Activated CD4-positive, alpha-beta T cell treated with anti-CD3 and anti-CD28 coated beads, Interleukin-2, amount 10 ng/mL, durations not matched to agents 24 days and 14 days (primary cell): ENCODE data around the gene CACTIN. TPM values are rescaled to one million over a fixed set of nuclear protein-coding genes. Genes with fewer than 3 reads are reported as not detected.
A peak's percentile ranks its signal among the peaks of the same experiment; 100 is the strongest.
"Not testable (repeated sequence)": the region's sequence is repeated elsewhere in the genome, so short reads cannot be mapped to it uniquely, and the experiment has no call there.

Experiments
- DNase-seq: peaks from one replicate; pipeline ENCODE4 v3.0.0; 2022
- H3K27ac Mint-ChIP-seq: one replicate; pipeline ENCODE4 v1.8.0; 2022; ENCODE audit warnings: mild to moderate bottlenecking, mixed read lengths
- H3K27me3 Mint-ChIP-seq: one replicate; pipeline ENCODE4 v1.8.0; 2022; ENCODE audit warnings: mixed read lengths
- H3K36me3 Mint-ChIP-seq: one replicate; pipeline ENCODE4 v1.8.0; 2022; ENCODE audit warnings: low read depth, mild to moderate bottlenecking, mixed read lengths
- H3K4me1 Mint-ChIP-seq: one replicate; pipeline ENCODE4 v1.8.0; 2021; ENCODE audit warnings: mixed read lengths
- H3K4me3 Mint-ChIP-seq: one replicate; pipeline ENCODE4 v1.8.0; 2022; ENCODE audit warnings: mild to moderate bottlenecking, moderate library complexity, mixed read lengths
- H3K9me3 Mint-ChIP-seq: one replicate; pipeline ENCODE4 v1.8.0; 2021; ENCODE audit warnings: mixed read lengths
- intact Hi-C: fragments of 100-400 bp; cut with micrococcal nuclease; formaldehyde crosslinking; loops from one replicate; pipeline ENCODE4 v1.15.1; 2023
- total RNA-seq: library from RNA; stranded (reverse); gene quantifications from 2 replicates; pipeline ENCODE4 v1.2.3, GENCODE V29; 2022

Gene CACTIN
- total RNA-seq, 1 donor from 2014 or later = 39.6 TPM

- intact Hi-C loops = no loop called here
- H3K36me3 Mint-ChIP-seq = no peaks in the 10 kb centered on the region
- H3K4me1 Mint-ChIP-seq = no peaks in the 10 kb centered on the region
- H3K27ac Mint-ChIP-seq = no peak overlapping the region
- H3K4me3 Mint-ChIP-seq = no peak overlapping the region
- DNase-seq = no peak
- H3K9me3 Mint-ChIP-seq = no peaks in the 10 kb centered on the region
- H3K27me3 Mint-ChIP-seq = no peaks in the 10 kb centered on the region
Observed at GRCh38 chr19:3593156-3593555, 33.4 kb downstream of the CACTIN start.

DNA sequence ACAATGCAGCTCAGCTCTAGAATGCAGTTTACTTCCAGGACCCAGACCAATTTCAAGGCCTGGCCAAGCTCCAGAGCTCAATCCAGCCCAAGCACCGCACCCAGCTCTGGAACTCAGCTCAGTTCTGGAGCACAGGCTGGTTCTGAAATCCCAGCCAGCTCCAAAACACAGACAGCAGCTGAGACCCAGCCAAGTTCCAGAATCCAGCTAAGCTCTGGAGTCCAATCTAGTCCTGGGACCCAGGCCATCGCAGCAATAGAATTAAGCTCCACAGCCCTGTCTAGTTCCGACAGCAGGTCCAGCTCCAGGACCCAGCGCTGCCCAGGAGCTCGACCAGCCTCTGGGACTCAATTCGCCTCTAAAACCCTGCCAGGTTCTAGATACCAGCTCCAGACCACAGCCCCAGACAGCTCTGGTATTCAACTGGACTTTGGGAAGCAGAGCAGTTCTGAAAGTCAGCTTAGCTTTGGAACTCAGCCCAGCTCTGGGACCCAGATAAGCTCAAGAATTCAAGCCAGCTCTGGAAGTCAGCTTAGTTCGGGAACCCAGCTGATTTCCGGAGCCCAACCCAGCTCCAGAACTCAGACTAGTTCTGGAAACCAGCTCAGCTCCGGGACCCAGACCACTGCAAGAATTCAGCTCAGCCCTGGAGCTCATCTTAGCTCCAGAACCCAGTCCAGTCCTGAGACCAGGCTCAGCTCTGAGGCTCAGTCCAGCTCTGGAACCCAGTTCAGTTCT lies 34.5 kb downstream of the CACTIN start:
- intact Hi-C loops = no loop called here
- no peaks in the 10 kb centered on the region for H3K9me3 Mint-ChIP-seq
- H3K4me3 Mint-ChIP-seq = no peak overlapping the region
- no peaks in the 10 kb centered on the region for H3K27me3 Mint-ChIP-seq
- no peak for DNase-seq
- no peaks in the 10 kb centered on the region for H3K36me3 Mint-ChIP-seq
- no peak overlapping the region for H3K27ac Mint-ChIP-seq
- H3K4me1 Mint-ChIP-seq = no peaks in the 10 kb centered on the region

GRCh38 chr19:3590991-3591659 lies 35.5 kb downstream of the CACTIN start:
- no peaks in the 10 kb centered on the region for H3K9me3 Mint-ChIP-seq
- no peaks in the 10 kb centered on the region for H3K4me1 Mint-ChIP-seq
- H3K4me3 Mint-ChIP-seq = no peak overlapping the region
- no peak overlapping the region for H3K27ac Mint-ChIP-seq
- DNase-seq = no peak
- intact Hi-C loops = no loop called here
- no peaks in the 10 kb centered on the region for H3K27me3 Mint-ChIP-seq
- no peaks in the 10 kb centered on the region for H3K36me3 Mint-ChIP-seq

DNA sequence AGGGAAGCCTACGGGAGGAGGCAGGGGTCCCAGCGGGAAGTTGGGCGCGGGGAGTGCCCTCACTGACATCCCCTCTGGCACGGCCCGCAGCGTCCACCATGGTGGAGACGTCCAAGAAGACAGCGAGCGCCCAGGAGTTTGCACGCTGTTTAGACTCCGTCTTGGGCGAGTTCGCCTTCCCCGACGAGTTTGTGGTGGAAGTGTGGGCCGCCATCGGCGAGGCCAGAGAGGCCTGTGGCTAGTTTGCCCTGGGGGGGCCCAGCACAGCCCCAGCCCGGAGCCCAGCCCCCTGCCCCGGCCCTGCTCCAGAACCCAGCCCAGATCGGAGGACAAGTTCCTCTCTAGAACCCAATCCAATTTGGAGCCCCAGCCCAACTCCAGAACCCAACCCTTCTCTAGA lies 36.6 kb downstream of the CACTIN start:
- H3K9me3 Mint-ChIP-seq = no peaks in the 10 kb centered on the region
- no peak overlapping the region for H3K4me3 Mint-ChIP-seq
- no peaks in the 10 kb centered on the region for H3K36me3 Mint-ChIP-seq
- no peaks in the 10 kb centered on the region for H3K4me1 Mint-ChIP-seq
- intact Hi-C loops = no loop called here
- no peak for DNase-seq
- no peaks in the 10 kb centered on the region for H3K27me3 Mint-ChIP-seq
- H3K27ac Mint-ChIP-seq = no peak overlapping the region

DNA sequence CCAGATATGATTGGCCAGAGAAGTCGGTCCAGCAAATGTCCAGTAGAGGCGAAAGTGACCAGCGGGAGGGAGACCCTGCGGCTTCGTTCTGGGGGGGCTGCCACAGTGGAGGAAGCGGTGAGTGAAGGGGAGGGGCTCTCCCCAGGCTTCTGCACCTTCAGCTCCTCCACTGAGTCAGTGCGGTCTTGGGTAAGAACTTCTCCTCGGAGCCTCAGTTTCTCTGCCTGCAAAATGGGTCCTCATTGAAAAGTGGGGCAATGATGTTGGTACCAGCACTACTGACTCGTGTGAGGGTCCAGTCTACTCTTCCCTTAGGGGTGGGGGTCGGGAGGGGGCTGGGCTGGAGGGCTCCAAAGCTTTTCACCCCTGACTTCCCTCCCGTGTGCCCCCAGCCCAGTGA lies 37.2 kb downstream of the CACTIN start:
- no peaks in the 10 kb centered on the region for H3K4me1 Mint-ChIP-seq
- H3K27ac Mint-ChIP-seq = no peak overlapping the region
- intact Hi-C loops = no loop called here
- H3K4me3 Mint-ChIP-seq = no peak overlapping the region
- no peak for DNase-seq
- no peaks in the 10 kb centered on the region for H3K27me3 Mint-ChIP-seq
- no peaks in the 10 kb centered on the region for H3K36me3 Mint-ChIP-seq
- no peaks in the 10 kb centered on the region for H3K9me3 Mint-ChIP-seq

DNA sequence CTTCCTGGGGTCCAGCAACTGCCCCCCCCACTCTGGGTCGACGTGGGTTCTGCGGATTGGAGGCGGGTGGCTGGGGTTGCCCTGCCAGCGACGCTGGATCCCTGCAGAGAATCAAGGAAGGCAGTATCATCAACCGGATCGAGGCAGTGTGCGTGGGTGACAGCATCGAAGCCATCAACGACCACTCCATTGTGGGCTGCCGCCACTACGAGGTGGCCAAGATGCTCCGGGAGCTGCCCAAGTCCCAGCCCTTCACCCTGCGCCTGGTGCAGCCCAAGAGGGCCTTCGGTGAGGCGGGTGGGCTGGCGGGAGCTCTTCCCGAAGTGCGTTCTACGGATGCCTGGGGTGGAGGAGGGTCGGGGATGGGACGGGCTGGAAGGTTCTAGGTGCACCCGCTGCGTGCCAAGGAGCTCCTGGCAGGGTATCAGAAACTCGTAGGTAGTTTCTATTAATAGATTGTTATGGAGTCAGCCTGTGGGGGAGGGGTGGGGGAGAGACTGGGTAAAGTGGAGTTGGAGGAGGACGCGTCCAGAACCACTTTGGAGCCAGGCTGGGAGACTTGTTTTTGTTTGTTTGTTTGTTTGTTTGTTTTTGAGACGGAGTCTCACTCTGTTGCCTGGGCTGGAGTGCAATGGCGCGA lies 39.8 kb downstream of the CACTIN start:
- Mint-ChIP-seq H3K36me3 (no peaks in the 10 kb centered on the region), H3K4me3 (no peak overlapping the region), H3K4me1 (no peaks in the 10 kb centered on the region), H3K9me3 (no peaks in the 10 kb centered on the region), H3K27ac (no peak overlapping the region), H3K27me3 (peaks cover 2% of the 10 kb centered on the region)
- intact Hi-C loops = no loop called here
- DNase-seq = no peak

DNA sequence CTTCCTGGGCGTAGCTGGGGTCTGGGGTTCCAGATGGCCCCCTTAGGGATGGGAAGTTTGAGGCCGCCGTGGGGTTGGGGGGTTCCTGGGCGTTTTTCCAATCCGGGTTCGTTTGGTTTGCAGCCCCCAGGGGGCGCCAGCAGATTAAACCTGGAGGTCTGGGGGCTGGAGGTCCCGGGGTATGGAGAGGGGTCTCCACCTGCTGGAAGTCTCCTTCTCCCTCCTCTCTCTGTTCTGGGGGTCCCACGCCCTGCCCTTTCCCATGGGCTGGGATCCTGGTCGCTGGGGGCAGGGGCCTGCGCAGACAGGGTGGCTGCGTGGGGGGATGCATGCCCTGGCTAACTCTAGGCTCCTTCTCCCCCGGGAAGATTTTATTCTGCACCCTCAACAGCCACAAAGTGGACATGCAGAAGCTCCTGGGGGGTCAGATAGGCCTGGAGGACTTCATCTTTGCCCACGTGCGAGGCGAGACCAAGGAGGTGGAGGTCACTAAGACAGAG lies 40.4 kb downstream of the CACTIN start:
- Mint-ChIP-seq H3K9me3 (no peaks in the 10 kb centered on the region), H3K27ac (no peak overlapping the region), H3K36me3 (no peaks in the 10 kb centered on the region), H3K4me3 (no peak overlapping the region), H3K27me3 (peaks cover 2% of the 10 kb centered on the region), H3K4me1 (no peaks in the 10 kb centered on the region)
- DNase-seq = peak; percentile 78
- intact Hi-C loops = no loop called here

- intact Hi-C loops = no loop called here
- no peaks in the 10 kb centered on the region for H3K36me3 Mint-ChIP-seq
- no peaks in the 10 kb centered on the region for H3K4me1 Mint-ChIP-seq
- peaks cover 2% of the 10 kb centered on the region for H3K27me3 Mint-ChIP-seq
- no peak for DNase-seq
- no peak within 1 kb of the TSS for H3K4me3 Mint-ChIP-seq
- H3K27ac Mint-ChIP-seq = no peak within 1 kb of the TSS
- H3K9me3 Mint-ChIP-seq = no peaks in the 10 kb centered on the region
Observed at GRCh38 chr19:3585301-3586126, 41.1 kb downstream of the CACTIN start, which contains the start of gene GIPC3. Gene GIPC3, plus strand, starts transcription at chr19:3585478. Its CDS starts 120 bp downstream, at chr19:3585598.

- not testable (repeated sequence) for H3K4me3 Mint-ChIP-seq
Observed at GRCh38 chr19:3584036-3584802, 42.4 kb downstream of the CACTIN start.

DNA sequence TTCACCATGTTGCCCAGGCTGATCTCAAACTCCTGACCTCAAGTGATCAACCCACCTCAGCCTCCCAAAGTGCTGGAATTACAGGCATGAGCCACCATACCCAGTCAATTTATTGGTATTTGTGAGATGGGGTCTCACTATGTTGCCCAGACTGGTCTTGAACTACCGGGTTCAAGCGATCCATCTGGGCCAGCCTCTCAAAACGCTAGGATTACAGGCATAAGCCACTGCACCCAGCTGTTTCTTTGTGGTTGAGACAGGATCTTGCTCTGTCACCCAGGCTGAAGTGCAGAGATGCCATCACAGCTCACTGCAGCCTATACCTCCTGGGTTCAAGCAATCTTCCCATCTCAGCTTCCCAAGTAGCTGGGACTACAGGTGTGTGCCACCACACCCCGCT lies 44.8 kb downstream of the CACTIN start:
- H3K4me1 Mint-ChIP-seq = not testable (repeated sequence)

More at GRCh38 chr19:3584036-3584802, 42.4 kb downstream of the CACTIN start:
- H3K4me1 Mint-ChIP-seq, intact Hi-C loops, H3K27me3 Mint-ChIP-seq, H3K9me3 Mint-ChIP-seq, DNase-seq, H3K27ac Mint-ChIP-seq, H3K36me3 Mint-ChIP-seq: not testable (repeated sequence)

GRCh38 chr19:3580156-3580934 lies 46.2 kb downstream of the CACTIN start:
- Mint-ChIP-seq H3K27me3 (peaks cover 2% of the 10 kb centered on the region), H3K4me3 (no peak overlapping the region), H3K36me3 (peaks cover 6% of the 10 kb centered on the region), H3K4me1 (peaks cover 2% of the 10 kb centered on the region), H3K9me3 (no peaks in the 10 kb centered on the region), H3K27ac (no peak overlapping the region)
- intact Hi-C loops = no loop called here
- DNase-seq = no peak

More for the DNA sequence above, 44.8 kb downstream of the CACTIN start:
- H3K27ac Mint-ChIP-seq, intact Hi-C loops, H3K36me3 Mint-ChIP-seq, H3K9me3 Mint-ChIP-seq, H3K4me3 Mint-ChIP-seq, H3K27me3 Mint-ChIP-seq, DNase-seq: not testable (repeated sequence)

DNA sequence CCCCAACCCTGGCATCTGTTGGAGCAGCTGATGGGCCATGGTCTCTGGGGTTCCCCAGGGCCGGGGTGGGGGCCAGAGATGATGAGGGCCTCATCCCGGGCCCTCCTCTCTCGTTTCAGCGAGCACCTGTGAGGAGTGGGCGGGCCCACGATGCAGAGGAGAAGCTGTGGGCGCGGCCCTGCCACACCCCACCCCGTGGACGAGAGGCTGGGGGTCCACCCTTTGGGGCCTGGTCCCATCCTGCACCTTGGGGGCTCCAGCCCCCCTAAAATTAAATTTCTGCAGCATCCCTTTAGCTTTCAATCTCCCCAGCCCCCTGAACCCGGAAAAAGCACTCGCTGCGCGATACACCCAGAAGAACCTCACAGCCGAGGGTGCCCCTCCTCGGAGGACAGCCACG lies 48.2 kb downstream of the CACTIN start:
- H3K4me1 Mint-ChIP-seq = peaks cover 4% of the 10 kb centered on the region
- H3K9me3 Mint-ChIP-seq = no peaks in the 10 kb centered on the region
- no peak overlapping the region for H3K27ac Mint-ChIP-seq
- H3K27me3 Mint-ChIP-seq = peaks cover 1% of the 10 kb centered on the region
- peaks cover 16% of the 10 kb centered on the region for H3K36me3 Mint-ChIP-seq
- H3K4me3 Mint-ChIP-seq = no peak overlapping the region
- no peak for DNase-seq
- intact Hi-C loops = no loop called here
